Loucy (cell line): Measurements from ENCODE around the gene ARSA.

Experiments used
- H2AFZ ChIP-seq: fragments of 200-600 bp; sonication (generic); 2 replicates; pipeline ENCODE4 v1.6.0; 2016; ENCODE audit warnings: antibody characterized with exemption, mild to moderate bottlenecking, low read length, moderate library complexity
- H3F3A ChIP-seq: fragments of 200-600 bp; 2 replicates; pipeline ENCODE4 v1.6.0; 2016; ENCODE audit warnings: antibody characterized with exemption, low read depth, mild to moderate bottlenecking
- H3K27me3 ChIP-seq: fragments of 200-600 bp; sonication (generic); 2 replicates; pipeline ENCODE4 v1.6.1; 2014; ENCODE audit warnings: low read length, mild to moderate bottlenecking; ENCODE audit not compliant: insufficient read depth, poor library complexity, severe bottlenecking
- H3K36me3 ChIP-seq: fragments of 200-600 bp; sonication (generic); 2 replicates; pipeline ENCODE4 v1.6.1; 2016; ENCODE audit warnings: low read length; ENCODE audit not compliant: insufficient read depth
- H3K4me1 ChIP-seq: fragments of 200-600 bp; sonication (generic); 2 replicates; pipeline ENCODE4 v1.5.1; 2014; ENCODE audit warnings: low read length, mild to moderate bottlenecking; ENCODE audit not compliant: insufficient read depth, poor library complexity, severe bottlenecking
- H3K4me2 ChIP-seq: fragments of 200-600 bp; sonication (generic); 2 replicates; pipeline ENCODE4 v1.6.0; 2014; ENCODE audit warnings: antibody characterized with exemption, low read length, low read depth, mild to moderate bottlenecking; ENCODE audit not compliant: poor library complexity, severe bottlenecking
- H3K4me3 ChIP-seq: fragments of 200-600 bp; sonication (generic); 2 replicates; pipeline ENCODE4 v1.5.1; 2014; ENCODE audit warnings: low read length, mild to moderate bottlenecking, mixed read lengths; ENCODE audit not compliant: poor library complexity, severe bottlenecking
- H3K79me2 ChIP-seq: fragments of 200-600 bp; sonication (generic); 2 replicates; pipeline ENCODE4 v1.6.1; 2014; ENCODE audit warnings: low read length; ENCODE audit not compliant: insufficient read depth
- H3K9ac ChIP-seq: fragments of 200-600 bp; sonication (generic); 2 replicates; pipeline ENCODE4 v1.6.0; 2014; ENCODE audit warnings: mild to moderate bottlenecking, low read depth, low read length, moderate library complexity; ENCODE audit not compliant: poor library complexity, severe bottlenecking
- H3K9me2 ChIP-seq: fragments of 200-600 bp; sonication (generic); replicated peaks from 2 replicates; pipeline ENCODE4 v1.6.1; 2016; ENCODE audit warnings: low read depth, low read length, mixed read lengths
- H3K9me3 ChIP-seq: fragments of 200-600 bp; sonication (generic); 2 replicates; pipeline ENCODE4 v1.6.1; 2014; ENCODE audit warnings: mild to moderate bottlenecking, antibody characterized with exemption, low read length, low read depth; ENCODE audit not compliant: insufficient read depth
- H4K20me1 ChIP-seq: fragments of 200-600 bp; sonication (generic); 2 replicates; pipeline ENCODE4 v1.6.0; 2014; ENCODE audit warnings: antibody characterized with exemption, low read length, mild to moderate bottlenecking; ENCODE audit not compliant: insufficient read depth, poor library complexity, severe bottlenecking
- CTCF ChIP-seq: fragments of 200-600 bp; sonication (generic); conservative IDR thresholded peaks from 2 replicates; pipeline ENCODE4 v1.5.1; 2014; ENCODE audit warnings: mild to moderate bottlenecking, antibody characterized with exemption, low read length
- EZH2phosphoT487 ChIP-seq: fragments of 200-600 bp; IDR thresholded peaks from 2 replicates; pipeline ENCODE4 v1.6.1; 2018; ENCODE audit warnings: antibody characterized with exemption, mild to moderate bottlenecking, moderate library complexity, borderline replicate concordance

The ARSA gene

GRCh38 chr22:50610581-50610980, 17.4 kb downstream of the ARSA start:
- Histone ChIP-seq H3K36me3 (no peaks in the 10 kb centered on the region), H3F3A (no peaks in the 10 kb centered on the region), H3K4me1 (no peaks in the 10 kb centered on the region), H2AFZ (no peak overlapping the region), H3K9me2 (no peaks in the 10 kb centered on the region), H3K9me3 (no peaks in the 10 kb centered on the region), H4K20me1 (no peaks in the 10 kb centered on the region), H3K4me3 (no peak overlapping the region), H3K27me3 (no peaks in the 10 kb centered on the region), H3K79me2 (no peaks in the 10 kb centered on the region), H3K4me2 (no peak overlapping the region), H3K9ac (no peak overlapping the region)
- TF ChIP-seq CTCF (no peak), EZH2phosphoT487 (no peak)

DNA sequence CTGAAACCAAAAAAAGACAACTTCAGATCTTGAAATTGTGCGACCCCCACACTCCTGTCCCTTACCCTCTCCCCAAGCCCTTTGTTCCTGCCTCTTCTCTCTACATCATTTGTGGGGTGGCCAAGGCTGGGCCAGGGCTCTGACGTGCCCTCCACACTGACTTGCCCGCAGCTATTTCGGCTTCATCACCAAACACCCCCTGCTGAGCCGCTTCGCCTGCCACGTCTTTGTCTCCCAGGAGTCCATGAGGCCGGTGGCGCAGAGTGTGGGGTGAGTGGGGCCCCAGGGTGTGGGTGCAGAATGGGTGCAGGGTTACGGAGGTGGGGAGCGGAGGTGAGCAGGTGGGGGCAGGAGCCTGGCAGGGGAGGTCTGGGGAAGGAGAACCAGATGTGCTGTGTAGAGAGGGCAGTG, 17.9 kb downstream of the ARSA start:
- H3K27me3 ChIP-seq: no peaks in the 10 kb centered on the region
- H3F3A ChIP-seq: no peaks in the 10 kb centered on the region
- H3K79me2 ChIP-seq: no peaks in the 10 kb centered on the region
- no peaks in the 10 kb centered on the region for H3K4me1 ChIP-seq
- no peaks in the 10 kb centered on the region for H3K9me3 ChIP-seq
- H4K20me1 ChIP-seq: no peaks in the 10 kb centered on the region
- H3K9ac ChIP-seq: no peak overlapping the region
- no peaks in the 10 kb centered on the region for H3K36me3 ChIP-seq
- H2AFZ ChIP-seq: no peak overlapping the region
- H3K9me2 ChIP-seq: no peaks in the 10 kb centered on the region
- no peak for TF ChIP-seq CTCF
- no peak for TF ChIP-seq EZH2phosphoT487
- H3K4me3 ChIP-seq: no peak overlapping the region
- no peak overlapping the region for H3K4me2 ChIP-seq

DNA sequence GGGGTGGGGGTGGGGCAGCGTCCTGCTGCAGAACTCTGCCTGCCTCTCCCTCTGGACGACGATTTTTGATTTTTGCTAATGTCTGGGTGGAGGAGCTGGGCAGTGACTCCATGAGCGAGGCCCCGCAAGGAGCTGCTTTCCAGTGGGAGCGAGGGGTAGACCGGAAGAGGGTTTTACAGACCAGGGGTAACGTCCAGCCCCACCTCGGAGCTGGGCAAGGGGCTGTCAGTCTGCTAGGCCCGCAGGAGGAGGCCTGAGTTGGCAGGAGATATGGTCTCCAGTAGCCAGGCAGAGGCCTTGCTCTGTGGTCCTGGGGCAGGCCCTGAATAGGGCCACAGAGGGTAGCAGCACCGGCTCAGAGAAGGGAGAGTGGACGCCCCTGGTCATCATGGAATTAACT, 18.4 kb downstream of the ARSA start:
- H3K9ac ChIP-seq: no peak overlapping the region
- no peak for TF ChIP-seq CTCF
- no peak for TF ChIP-seq EZH2phosphoT487
- no peaks in the 10 kb centered on the region for H3K79me2 ChIP-seq
- no peak overlapping the region for H2AFZ ChIP-seq
- no peaks in the 10 kb centered on the region for H3F3A ChIP-seq
- no peaks in the 10 kb centered on the region for H3K9me3 ChIP-seq
- H4K20me1 ChIP-seq: no peaks in the 10 kb centered on the region
- no peaks in the 10 kb centered on the region for H3K9me2 ChIP-seq
- H3K36me3 ChIP-seq: no peaks in the 10 kb centered on the region
- H3K4me3 ChIP-seq: no peak overlapping the region
- no peaks in the 10 kb centered on the region for H3K4me1 ChIP-seq
- no peaks in the 10 kb centered on the region for H3K27me3 ChIP-seq
- H3K4me2 ChIP-seq: no peak overlapping the region
